H9 (cell line): ENCODE measurements around the gene ETFDH. TPM values are rescaled to one million over a fixed set of nuclear protein-coding genes. Genes with fewer than 3 reads are reported as not detected.

Experiments
- DNase-seq: peaks from one replicate; pipeline ENCODE4 v3.0.0-alpha.2; 2017
- H2AFZ ChIP-seq: one replicate; pipeline ENCODE4 v1.6.1; 2013; ENCODE audit warnings: mild to moderate bottlenecking, low read length, control low read depth, moderate library complexity
- H2AK5ac ChIP-seq: 2 replicates; pipeline ENCODE4 v1.6.1; 2013; ENCODE audit warnings: low read length, control low read depth, mixed read lengths; ENCODE audit not compliant: insufficient read length
- H2BK120ac ChIP-seq: one replicate; pipeline ENCODE4 v1.6.1; 2013; ENCODE audit warnings: low read depth, mild to moderate bottlenecking, low read length, control low read depth, inconsistent platforms; ENCODE audit not compliant: poor library complexity, severe bottlenecking
- H2BK12ac ChIP-seq: 2 replicates; pipeline ENCODE4 v1.6.1; 2013; ENCODE audit warnings: low read length, control low read depth, mixed read lengths, low read depth; ENCODE audit not compliant: insufficient read length
- H2BK15ac ChIP-seq: 2 replicates; pipeline ENCODE4 v1.6.1; 2013; ENCODE audit warnings: low read depth, low read length, control low read depth
- H2BK20ac ChIP-seq: one replicate; pipeline ENCODE4 v1.6.1; 2013; ENCODE audit warnings: low read depth, mild to moderate bottlenecking, low read length, control low read depth, inconsistent platforms; ENCODE audit not compliant: poor library complexity, severe bottlenecking
- H2BK5ac ChIP-seq: 2 replicates; pipeline ENCODE4 v1.6.1; 2013; ENCODE audit warnings: low read length, control low read depth, mixed read lengths; ENCODE audit not compliant: insufficient read length
- H3K14ac ChIP-seq: 2 replicates; pipeline ENCODE4 v1.6.1; 2013; ENCODE audit warnings: low read length, control low read depth; ENCODE audit not compliant: insufficient read depth
- H3K18ac ChIP-seq: 2 replicates; pipeline ENCODE4 v1.6.1; 2013; ENCODE audit warnings: low read depth, mild to moderate bottlenecking, mixed read lengths, low read length, control low read depth; ENCODE audit not compliant: insufficient read length
- H3K23ac ChIP-seq: 2 replicates; pipeline ENCODE4 v1.6.1; 2013; ENCODE audit warnings: low read length, control low read depth, mixed read lengths, low read depth; ENCODE audit not compliant: insufficient read length
- H3K23me2 ChIP-seq: 2 replicates; pipeline ENCODE4 v1.6.1; 2013; ENCODE audit warnings: low read depth, mild to moderate bottlenecking, mixed read lengths, low read length, control low read depth; ENCODE audit not compliant: insufficient read length, poor library complexity, severe bottlenecking
- H3K27ac ChIP-seq: 2 replicates; pipeline ENCODE4 v1.5.1; 2013; ENCODE audit warnings: low read length, control low read depth, mixed read lengths, low read depth; ENCODE audit not compliant: insufficient read length
- H3K27me3 ChIP-seq: 2 replicates; pipeline ENCODE4 v1.6.1; 2013; ENCODE audit warnings: low read length, control low read depth, inconsistent platforms; ENCODE audit not compliant: insufficient read depth
- H3K4ac ChIP-seq: 2 replicates; pipeline ENCODE4 v1.6.1; 2013; ENCODE audit warnings: low read depth, mild to moderate bottlenecking, control low read depth, inconsistent platforms, low read length, moderate library complexity
- H3K4me1 ChIP-seq: 2 replicates; pipeline ENCODE4 v1.6.1; 2013; ENCODE audit warnings: low read length, control low read depth, inconsistent platforms; ENCODE audit not compliant: insufficient read depth
- H3K4me2 ChIP-seq: 2 replicates; pipeline ENCODE4 v1.6.1; 2013; ENCODE audit warnings: low read length, control low read depth, mixed read lengths; ENCODE audit not compliant: insufficient read length, insufficient read depth
- H3K56ac ChIP-seq: 2 replicates; pipeline ENCODE4 v1.6.1; 2013; ENCODE audit warnings: low read depth, mild to moderate bottlenecking, mixed read lengths, low read length, control low read depth; ENCODE audit not compliant: insufficient read length
- H3K79me1 ChIP-seq: 2 replicates; pipeline ENCODE4 v1.6.1; 2013; ENCODE audit warnings: low read depth, mild to moderate bottlenecking, moderate library complexity, low read length, control low read depth, inconsistent platforms; ENCODE audit not compliant: insufficient read depth, poor library complexity, severe bottlenecking
- H3K79me2 ChIP-seq: 2 replicates; pipeline ENCODE4 v1.6.1; 2013; ENCODE audit warnings: low read length, control low read depth, inconsistent platforms; ENCODE audit not compliant: insufficient read depth
- H3K9ac ChIP-seq: 2 replicates; pipeline ENCODE4 v1.6.1; 2013; ENCODE audit warnings: low read length, control low read depth, mixed read lengths; ENCODE audit not compliant: insufficient read length; ENCODE audit errors: extremely low read depth
- H3K9me3 ChIP-seq: one replicate; pipeline ENCODE4 v1.6.1; 2013; ENCODE audit warnings: low read depth, low read length, inconsistent platforms; ENCODE audit not compliant: control insufficient read depth
- H3T11ph ChIP-seq: one replicate; pipeline ENCODE4 v1.6.1; 2013; ENCODE audit warnings: mild to moderate bottlenecking, low read length, control low read depth, inconsistent platforms
- H4K20me1 ChIP-seq: one replicate; pipeline ENCODE4 v1.6.1; 2013; ENCODE audit not compliant: control insufficient read depth, insufficient read length, insufficient read depth
- H4K5ac ChIP-seq: 2 replicates; pipeline ENCODE4 v1.6.1; 2013; ENCODE audit warnings: low read depth, mild to moderate bottlenecking, mixed read lengths, low read length, control low read depth; ENCODE audit not compliant: insufficient read length
- H4K8ac ChIP-seq: replicated peaks from 2 replicates; pipeline ENCODE4 v1.6.1; 2013; ENCODE audit warnings: low read length, control low read depth, mixed read lengths, low read depth; ENCODE audit not compliant: insufficient read length
- H4K91ac ChIP-seq: 2 replicates; pipeline ENCODE4 v1.6.1; 2013; ENCODE audit warnings: low read depth, mild to moderate bottlenecking, moderate library complexity, mixed read lengths, low read length, control low read depth; ENCODE audit not compliant: insufficient read length
- H3K27ac Mint-ChIP-seq, 3 experiments: 2 replicates in 2 of 3; 3 replicates in 1 of 3; pipeline ENCODE4 v1.8.0; 2020 to 2021; ENCODE audit warnings: mixed read lengths in 3 of 3, mild to moderate bottlenecking in 1 of 3, moderate library complexity in 1 of 3
- H3K27me3 Mint-ChIP-seq: 2 replicates; pipeline ENCODE4 v1.8.0; 2021; ENCODE audit warnings: low read depth, mild to moderate bottlenecking, moderate library complexity, mixed read lengths
- H3K36me3 Mint-ChIP-seq, 3 experiments: 2 replicates in 2 of 3; 3 replicates in 1 of 3; pipeline ENCODE4 v1.8.0; 2020 to 2021; ENCODE audit warnings: low read depth in 3 of 3, mixed read lengths in 3 of 3; ENCODE audit not compliant: insufficient read depth in 1 of 3
- H3K4me1 Mint-ChIP-seq, 2 experiments: 2 replicates each; pipeline ENCODE4 v1.8.0; 2020; ENCODE audit warnings: mixed read lengths in 2 of 2
- H3K4me3 Mint-ChIP-seq, 2 experiments: 2 replicates in 1 of 2; 3 replicates in 1 of 2; pipeline ENCODE4 v1.8.0; 2020 to 2021; ENCODE audit warnings: mild to moderate bottlenecking in 2 of 2, mixed read lengths in 2 of 2, moderate library complexity in 1 of 2
- H3K9me3 Mint-ChIP-seq, 2 experiments: 2 replicates in 1 of 2; 3 replicates in 1 of 2; pipeline ENCODE4 v1.8.0; 2020; ENCODE audit warnings: mild to moderate bottlenecking in 2 of 2, mixed read lengths in 2 of 2, moderate library complexity in 1 of 2
- CTCF ChIP-seq: fragments of 200-600 bp; sonication (generic); conservative IDR thresholded peaks from 3 replicates; pipeline ENCODE4 v1.8.0; 2021; ENCODE audit warnings: antibody characterized with exemption, mild to moderate bottlenecking
- WGBS: extraction: QIAGEN DNeasy Blood & Tissue Kit; methylation state at CpG from one replicate; pipeline ENCODE4 v1.1.7; 2013; ENCODE audit warnings: missing lambda C conversion rate, low lambda C conversion rate, mixed read lengths; ENCODE audit not compliant: insufficient read length; ENCODE audit errors: extremely low coverage; 5-methylcytosine and 5-hydroxymethylcytosine counted together
- total RNA-seq: library from RNA; stranded (reverse); gene quantifications from 2 replicates; pipeline ENCODE4 v1.2.1, GENCODE V29; 2021

Gene ETFDH
- total RNA-seq, 1 experiment from 2014 or later = 12.8 TPM

DNA sequence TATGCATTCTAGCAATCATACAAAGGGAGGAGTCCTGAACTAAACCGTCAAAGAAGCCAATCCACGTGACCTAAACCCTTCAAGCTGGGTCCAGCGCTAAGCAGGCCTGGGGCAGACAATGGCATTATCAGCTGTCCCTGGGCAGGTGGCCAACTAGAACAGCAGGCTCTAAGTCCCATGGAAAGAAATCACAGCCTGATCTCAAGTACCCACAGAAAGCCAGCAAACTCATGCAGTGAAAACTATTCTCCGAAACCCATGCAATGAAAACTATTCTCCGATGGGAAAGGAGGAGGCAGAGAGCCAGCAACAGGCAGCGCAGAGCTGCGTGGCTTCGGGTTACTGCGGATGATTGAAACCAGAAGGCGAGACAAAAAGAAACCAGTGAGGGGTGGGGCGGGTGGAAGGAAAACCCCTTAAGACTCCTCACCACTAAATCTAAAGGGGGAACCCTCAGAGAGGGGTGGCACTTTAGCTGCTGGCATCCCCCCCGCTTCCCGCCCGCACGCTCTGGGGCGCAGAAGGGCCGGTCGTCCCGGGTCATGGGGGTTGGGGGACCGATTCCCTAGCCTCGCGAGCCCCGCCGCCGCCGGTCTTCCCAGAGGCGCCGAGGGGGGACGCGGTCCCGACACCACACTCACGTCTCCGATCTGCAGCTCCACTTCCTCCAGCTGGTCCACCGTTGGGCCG is 976 bp upstream of the ETFDH start:
- Histone ChIP-seq H3K14ac (peak overlapping the region; percentile 98), H4K20me1 (no peaks in the 10 kb centered on the region), H3K18ac (peak overlapping the region; percentile 81), H4K5ac (peak overlapping the region; percentile 14), H3K27ac (no peak overlapping the region), H4K8ac (no peak overlapping the region), H3K4ac (peak overlapping the region; percentile 46; the same call in 1 of the 2 replicates), H4K91ac (no peak overlapping the region), H2BK20ac (no peak overlapping the region), H3K79me1 (peaks cover 3% of the 10 kb centered on the region), H3K27me3 (no peaks in the 10 kb centered on the region), H2BK12ac (no peak overlapping the region), H3T11ph (no peak overlapping the region), H2AFZ (no peak overlapping the region), H3K4me1 (no peaks in the 10 kb centered on the region), H2AK5ac (no peak overlapping the region), H2BK5ac (no peak overlapping the region), H3K23me2 (peaks cover 13% of the 10 kb centered on the region), H3K4me2 (peak overlapping the region; percentile 95), H2BK120ac (no peak overlapping the region), H2BK15ac (no peak overlapping the region), H3K23ac (peak overlapping the region; percentile 7), H3K9me3 (no peaks in the 10 kb centered on the region), H3K9ac (peak overlapping the region; percentile 79), H3K56ac (no peak overlapping the region), H3K79me2 (peaks cover 5% of the 10 kb centered on the region; the same call in 1 of the 2 replicates)
- Mint-ChIP-seq H3K27ac (peak overlapping the region; percentile 96 to 99 (median 97); a peak in 6 of 7 replicates), H3K4me1 (peaks cover 11 to 15% of the 10 kb centered on the region in 2 experiments), H3K4me3 (peak overlapping the region; percentile 98 to 99), H3K36me3 (peaks cover 8 to 18% (median 15%) of the 10 kb centered on the region in 3 experiments), H3K9me3 (no peaks in the 10 kb centered on the region), H3K27me3 (no peaks in the 10 kb centered on the region)
- no peak for TF ChIP-seq CTCF
- peak; percentile 57 for DNase-seq
- WGBS = no CpG with 5 or more reads among the region's 35 CpGs
